GM21619 (cell line): ENCODE data around the gene IRAK2.
"Not testable (repeated sequence)": the region's sequence is repeated elsewhere in the genome, so short reads cannot be mapped to it uniquely, and the experiment has no call there.

Experiments
- ATAC-seq: cut with Tn5 transposase; IDR thresholded peaks from one replicate; pipeline ENCODE4 v1.9.1; 2021; ENCODE audit not compliant: unreplicated experiment

The IRAK2 gene, protein sequence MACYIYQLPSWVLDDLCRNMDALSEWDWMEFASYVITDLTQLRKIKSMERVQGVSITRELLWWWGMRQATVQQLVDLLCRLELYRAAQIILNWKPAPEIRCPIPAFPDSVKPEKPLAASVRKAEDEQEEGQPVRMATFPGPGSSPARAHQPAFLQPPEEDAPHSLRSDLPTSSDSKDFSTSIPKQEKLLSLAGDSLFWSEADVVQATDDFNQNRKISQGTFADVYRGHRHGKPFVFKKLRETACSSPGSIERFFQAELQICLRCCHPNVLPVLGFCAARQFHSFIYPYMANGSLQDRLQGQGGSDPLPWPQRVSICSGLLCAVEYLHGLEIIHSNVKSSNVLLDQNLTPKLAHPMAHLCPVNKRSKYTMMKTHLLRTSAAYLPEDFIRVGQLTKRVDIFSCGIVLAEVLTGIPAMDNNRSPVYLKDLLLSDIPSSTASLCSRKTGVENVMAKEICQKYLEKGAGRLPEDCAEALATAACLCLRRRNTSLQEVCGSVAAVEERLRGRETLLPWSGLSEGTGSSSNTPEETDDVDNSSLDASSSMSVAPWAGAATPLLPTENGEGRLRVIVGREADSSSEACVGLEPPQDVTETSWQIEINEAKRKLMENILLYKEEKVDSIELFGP

DNA sequence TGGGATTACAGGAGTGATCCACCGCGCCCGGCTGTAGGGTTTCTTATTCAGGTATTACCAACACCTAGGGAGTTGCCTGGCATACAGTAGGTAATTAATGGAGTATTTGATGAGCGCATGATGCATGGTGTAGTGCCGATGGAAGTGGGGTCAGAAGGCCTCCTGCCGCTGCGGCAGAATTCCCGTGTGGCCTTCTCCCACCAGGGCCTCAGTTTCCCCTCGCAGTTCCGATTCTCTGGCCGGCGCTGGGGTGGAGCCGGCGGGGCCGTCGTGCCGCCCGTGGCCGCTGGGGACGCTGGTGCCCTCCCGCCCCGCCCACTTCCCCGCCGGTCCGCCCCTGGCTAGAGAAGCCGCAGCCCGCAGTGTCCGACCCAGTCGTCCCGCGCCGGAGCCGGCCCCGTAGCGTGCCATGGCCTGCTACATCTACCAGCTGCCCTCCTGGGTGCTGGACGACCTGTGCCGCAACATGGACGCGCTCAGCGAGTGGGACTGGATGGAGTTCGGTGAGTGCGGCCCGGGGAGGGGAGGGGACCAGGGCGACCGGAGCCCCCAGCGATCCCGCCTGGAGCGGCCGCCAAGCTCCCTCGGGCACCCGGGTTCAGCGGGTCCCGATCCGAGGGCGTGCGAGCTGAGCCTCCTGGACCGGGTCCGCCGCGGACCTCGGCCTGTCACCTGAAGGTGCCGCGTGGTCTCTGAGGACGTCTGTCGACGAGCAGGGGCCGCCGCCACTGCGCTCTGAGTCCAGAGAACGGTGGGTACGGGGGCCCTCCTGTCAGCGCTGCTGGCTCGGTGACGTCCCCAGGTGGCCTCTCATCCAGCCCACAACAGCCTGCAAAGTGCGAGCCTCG is at the start of gene IRAK2:
TSS of gene IRAK2 (plus strand) at position 374 of the 848 bp plus-strand sequence. CDS start at position 410, 36 bp downstream.
- ATAC-seq = peak; percentile 81

DNA sequence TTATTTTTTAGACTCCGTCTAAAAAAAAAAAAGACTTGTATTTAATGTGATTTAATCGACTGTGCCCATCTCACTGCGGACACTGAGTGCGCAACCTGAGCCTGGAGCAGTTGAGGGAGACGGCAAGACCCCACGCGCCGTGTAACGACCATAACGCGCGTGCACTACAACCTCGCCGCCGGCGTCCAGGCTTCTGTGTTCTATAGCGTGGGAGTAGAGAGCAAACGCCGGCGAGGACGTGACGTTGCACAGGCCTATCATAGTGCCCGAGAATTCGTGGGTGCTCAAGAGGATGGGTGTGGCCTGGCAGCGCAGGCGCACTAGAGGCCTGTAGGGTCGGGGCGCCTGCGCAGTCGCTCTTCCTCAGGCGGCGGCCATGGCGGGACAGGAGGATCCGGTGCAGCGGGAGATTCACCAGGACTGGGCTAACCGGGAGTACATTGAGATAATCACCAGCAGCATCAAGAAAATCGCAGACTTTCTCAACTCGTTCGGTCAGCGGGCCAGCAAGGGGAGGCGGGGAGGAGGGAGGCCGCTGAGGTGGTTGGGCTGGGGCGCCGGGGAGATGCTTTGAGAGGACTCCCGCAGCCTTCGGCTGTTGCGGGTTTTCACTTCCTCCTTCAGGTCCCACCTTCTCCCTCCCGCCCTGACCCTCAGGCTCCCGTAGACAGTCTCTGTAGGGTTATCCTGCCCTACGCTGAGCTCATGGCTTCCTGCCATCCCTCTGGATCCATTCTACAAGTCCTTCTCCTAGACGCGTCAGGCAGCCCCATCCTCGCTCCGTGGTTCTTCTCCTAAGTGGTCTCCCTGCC is 49.2 kb upstream of the IRAK2 start, which contains the start of gene BRK1:
TSS of gene BRK1 (plus strand) at position 350 of the 812 bp plus-strand sequence. CDS start at position 377, 27 bp downstream.
- ATAC-seq = peak; percentile 96

DNA sequence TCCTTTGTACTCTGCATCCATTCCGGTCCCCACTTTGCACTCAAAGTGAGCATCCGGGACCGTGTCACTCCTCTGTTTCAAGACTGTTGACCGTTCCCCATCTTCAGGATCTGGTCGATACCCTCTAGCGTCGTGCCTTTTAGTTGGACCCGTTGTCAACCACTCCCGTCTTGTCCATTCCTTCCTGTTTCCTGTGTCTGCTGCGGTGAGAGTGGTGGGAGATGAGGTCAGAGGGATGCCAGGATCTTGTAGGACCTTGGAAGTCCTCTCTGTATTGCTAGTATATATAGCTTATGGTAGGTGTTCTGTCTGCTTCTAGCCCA is 48.6 kb upstream of the IRAK2 start:
- no peak for ATAC-seq

DNA sequence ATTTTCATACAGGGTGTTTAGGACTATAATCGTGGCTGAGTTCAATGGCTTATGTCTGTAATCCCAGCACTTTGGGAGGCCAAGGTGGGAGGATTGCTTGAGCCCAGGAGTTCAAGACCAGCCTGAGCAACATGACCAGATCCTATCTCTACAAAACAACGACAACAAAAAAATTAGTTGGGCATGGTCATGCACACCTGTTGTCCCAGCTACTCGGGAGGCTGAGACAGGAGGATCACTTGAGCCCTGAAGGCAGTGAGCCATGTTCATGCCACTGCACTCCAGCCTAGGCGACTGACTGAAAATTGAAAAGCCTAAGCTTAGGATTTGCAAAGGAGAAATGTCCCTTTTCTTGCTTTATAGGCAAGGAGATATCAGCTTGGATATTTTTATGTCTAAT is 47.8 kb upstream of the IRAK2 start:
- no peak for ATAC-seq

DNA sequence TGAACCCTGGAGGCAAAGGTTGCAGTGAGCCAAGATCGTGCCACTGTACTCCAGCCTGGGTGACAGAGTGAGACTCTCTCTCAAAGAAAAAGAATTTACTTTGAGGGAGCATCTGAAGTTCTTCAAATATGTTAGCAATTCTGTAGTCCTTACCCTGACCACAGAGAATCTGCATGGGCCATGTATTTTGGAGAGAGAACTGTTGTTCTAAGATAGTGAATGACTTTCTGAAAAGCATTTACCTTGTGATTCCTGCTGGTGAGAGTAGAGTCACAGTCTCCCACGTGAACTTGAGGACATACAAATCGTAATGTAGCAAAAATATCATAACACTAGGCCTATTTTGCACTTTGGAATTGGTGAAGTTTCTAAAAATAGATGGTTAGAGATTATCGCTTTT is 45.3 kb upstream of the IRAK2 start:
- ATAC-seq = no peak

DNA sequence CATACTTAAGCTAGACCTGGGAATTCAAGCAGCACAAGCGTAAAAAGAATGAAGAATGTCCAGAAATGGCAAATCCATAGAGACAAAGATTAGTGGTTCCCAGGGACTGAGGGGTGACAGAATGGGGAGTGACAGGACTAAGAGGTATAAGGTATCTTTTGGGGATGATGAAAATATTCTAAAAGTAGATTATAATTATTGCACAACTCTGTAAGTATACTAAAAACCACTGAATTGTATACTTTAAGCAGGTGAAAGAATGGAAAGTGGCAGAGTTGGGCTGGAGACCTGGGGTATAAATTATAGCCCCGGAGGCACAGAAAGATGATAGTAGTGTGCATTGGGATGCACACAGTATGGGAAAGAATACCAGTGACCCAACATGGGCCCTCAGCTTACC is 43.7 kb upstream of the IRAK2 start:
- no peak for ATAC-seq

DNA sequence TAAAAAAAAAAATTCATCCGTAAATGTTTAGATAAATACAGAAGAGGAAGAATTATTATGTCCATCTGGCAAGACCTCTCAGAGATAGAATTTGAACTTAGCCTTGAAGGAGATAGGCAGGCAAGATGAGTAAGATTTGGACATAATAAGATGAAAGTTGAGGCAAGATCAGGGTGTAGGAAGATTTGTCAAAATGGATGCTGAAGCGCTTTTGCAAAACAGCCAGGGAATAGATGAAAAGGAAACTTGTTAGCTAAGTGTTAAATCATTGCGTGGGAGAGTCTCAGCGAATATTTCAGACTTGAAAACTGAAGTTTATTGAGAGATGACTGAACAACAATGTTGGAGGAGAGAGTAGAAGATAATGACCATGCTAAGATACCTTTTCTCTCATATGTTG is 42.0 kb upstream of the IRAK2 start:
- no peak for ATAC-seq

DNA sequence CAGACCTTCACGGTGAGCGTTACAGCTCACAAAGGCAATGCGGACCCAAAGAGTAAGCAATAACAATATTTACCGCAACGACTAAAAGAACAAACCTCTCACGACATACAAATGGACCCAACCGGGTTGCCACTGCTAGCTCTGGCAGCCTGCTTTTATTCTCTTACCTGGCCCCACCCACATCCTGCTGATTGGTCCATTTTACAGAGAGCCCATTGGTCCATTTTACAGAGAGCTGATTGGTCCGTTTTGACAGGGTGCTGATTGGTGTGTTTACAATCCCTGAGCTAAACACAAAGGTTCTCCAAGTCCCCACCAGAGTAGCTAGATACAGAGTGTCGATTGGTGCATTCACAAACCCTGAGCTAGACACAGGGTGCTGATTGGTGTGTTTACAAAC is 28.8 kb upstream of the IRAK2 start:
- ATAC-seq = not testable (repeated sequence)

DNA sequence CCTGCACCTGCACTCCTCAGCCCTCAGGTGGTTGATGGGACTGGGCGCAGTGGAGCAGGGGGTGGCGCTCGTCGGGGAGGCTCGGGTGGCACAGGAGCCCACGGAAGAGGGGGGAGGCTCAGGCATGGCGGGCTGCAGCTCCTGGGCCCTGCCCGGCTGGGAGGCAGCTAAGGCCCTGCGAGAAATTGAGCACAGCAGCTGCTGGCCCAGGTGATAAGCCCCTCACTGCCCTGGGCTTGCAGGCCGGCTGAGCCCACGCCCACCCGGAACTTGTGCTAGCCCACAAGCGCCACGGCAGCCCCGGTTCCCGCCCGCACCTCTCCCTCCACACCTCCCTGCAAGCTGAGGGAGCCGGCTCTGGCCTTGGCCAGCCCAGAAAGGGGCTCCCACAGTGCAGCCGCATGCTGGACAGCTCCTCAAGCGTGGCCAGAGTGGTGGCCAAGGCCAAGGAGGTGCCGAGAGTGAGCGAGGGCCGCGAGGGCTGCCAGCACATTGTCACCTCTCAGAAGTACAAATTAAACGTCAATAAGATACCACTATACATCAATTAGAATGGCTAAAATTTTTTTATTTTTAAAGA is 28.2 kb upstream of the IRAK2 start:
- ATAC-seq = no peak

DNA sequence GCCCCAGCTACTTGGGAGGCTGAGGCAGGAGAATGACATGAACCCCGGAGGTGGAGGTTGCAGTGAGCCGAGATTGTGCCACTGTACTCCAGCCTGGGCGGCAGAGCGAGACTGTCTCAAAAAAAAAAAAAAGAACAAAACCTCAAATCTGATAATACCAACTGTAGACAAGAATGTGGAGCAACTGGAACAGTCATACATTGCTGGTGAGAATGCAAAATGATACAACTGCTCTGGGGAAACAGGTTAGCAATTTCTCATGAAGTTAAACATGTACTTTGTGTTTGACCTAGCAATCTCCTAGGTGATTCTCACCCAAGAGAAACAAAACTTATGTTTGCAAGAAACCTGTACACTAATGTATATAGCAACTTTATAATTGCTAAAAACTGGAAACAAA is 27.5 kb upstream of the IRAK2 start:
- no peak for ATAC-seq

DNA sequence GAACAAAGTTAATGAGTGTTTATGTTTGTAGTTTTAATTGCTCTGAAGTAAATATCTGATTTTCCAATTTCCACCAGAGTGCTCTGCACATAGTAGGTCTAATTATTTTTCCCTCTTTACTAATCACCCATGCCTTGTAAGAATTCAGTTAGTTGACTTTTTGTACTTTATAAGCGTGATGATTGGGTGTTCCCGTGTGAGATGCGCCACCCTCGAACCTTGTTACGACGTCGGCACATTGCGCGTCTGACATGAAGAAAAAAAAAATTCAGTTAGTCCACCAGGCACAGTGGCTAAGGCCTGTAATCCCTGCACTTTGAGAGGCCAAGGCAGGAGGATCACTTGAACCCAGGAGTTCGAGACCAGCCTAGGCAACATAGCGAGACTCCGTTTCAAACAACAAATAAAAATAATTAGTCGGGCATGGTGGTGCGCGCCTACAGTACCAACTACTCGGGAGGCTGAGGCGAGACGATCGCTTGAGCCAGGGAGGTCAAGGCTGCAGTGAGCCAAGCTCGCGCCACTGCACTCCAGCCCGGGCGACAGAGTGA is 23.6 kb upstream of the IRAK2 start:
- ATAC-seq = no peak

DNA sequence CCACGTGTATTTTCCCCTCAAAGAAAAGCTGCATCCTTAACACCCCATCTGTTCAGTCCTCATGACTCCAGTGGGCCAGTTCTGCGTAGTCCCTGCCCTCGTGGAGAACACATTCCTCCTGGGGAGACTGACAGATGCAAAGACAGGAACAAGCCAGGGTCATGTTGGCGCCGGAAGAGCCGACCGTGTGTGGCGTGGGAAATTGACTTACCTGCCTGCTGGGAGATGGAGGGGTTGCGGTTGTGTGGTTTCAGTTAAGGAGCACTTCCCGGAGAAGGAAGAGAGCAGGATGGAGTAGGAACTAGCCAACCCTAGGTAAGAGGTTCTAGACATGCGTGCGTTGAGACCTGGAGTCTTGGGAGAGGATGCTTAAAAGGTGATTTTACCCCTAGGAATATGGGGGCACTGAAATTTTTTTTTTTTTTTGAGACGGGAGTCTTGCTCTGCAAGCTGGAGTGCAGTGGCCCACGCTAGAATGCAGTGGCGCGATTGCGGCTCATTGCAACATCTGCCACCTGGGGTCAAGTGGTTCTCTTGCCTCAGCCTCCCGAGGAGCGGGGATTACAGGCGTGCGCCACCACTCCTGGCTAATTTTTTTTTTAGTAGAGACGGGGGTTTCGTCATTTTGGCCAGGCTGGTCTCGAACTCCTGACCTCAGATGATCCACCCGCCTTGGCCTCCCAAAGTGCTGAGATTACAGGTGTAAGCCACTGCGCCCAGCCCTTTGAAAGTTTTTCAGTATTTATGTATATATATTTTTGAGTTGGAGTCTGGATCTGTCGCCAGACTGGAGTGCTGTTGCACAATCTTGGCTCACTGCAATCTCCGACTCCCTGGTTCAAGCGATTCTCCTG is 21.8 kb upstream of the IRAK2 start:
- no peak for ATAC-seq

DNA sequence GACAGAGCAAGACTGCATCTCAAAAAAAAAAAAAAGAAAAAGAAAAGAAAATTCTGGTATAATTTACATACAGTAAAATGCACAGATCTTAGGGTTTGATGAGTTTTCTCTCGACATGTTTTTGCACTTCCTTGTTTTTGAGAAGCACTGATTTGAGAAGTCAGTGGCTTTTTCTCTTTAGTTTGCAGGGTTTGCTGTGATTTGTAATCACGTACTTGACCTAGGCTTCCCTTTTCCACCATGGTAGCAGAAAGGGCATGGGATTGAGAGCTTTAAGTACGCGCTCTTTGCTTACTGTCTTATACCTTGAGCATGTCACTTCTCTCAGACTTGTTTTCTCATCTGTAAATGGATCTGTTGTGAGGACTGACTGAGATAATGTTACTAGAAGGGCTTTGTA is 19.0 kb upstream of the IRAK2 start:
- no peak for ATAC-seq

DNA sequence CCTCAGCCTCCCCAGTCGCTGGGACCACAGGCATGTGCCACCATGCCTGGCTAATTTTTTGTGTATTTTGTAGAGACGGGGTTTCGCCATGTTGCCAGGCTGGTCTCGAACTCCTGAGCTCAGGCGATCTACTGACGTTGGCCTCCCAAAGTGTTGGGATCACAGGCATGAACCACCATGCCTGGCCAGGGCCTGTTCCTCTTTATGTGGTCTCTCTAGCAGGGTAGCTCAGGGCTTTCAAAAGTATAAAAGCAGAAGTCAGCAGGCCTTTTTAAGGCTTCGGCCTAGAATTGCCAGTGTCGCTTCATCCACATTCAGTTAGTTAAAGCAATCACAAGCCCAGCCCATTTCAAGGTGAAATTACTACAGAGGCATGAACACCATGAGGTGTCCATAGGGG is 15.5 kb upstream of the IRAK2 start:
- ATAC-seq = no peak

DNA sequence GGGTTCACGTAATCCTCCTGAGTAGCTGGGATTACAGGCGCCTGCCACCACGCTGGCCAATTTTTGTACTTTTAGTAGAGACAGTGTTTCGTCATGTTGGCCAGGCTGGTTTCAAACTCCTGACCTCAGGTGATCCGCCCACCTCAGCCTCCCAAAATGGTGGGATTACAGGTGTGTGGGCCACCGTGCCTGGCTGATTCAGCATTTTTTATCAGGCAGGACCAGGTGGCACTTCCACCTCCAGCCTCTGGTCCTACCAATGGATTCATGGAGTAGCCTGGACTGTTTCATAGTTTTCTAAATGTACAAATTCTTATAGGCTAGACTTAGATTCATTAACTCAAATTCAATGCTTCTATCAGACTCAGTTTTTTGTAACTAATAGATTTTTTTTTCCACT is 13.7 kb upstream of the IRAK2 start:
- no peak for ATAC-seq

DNA sequence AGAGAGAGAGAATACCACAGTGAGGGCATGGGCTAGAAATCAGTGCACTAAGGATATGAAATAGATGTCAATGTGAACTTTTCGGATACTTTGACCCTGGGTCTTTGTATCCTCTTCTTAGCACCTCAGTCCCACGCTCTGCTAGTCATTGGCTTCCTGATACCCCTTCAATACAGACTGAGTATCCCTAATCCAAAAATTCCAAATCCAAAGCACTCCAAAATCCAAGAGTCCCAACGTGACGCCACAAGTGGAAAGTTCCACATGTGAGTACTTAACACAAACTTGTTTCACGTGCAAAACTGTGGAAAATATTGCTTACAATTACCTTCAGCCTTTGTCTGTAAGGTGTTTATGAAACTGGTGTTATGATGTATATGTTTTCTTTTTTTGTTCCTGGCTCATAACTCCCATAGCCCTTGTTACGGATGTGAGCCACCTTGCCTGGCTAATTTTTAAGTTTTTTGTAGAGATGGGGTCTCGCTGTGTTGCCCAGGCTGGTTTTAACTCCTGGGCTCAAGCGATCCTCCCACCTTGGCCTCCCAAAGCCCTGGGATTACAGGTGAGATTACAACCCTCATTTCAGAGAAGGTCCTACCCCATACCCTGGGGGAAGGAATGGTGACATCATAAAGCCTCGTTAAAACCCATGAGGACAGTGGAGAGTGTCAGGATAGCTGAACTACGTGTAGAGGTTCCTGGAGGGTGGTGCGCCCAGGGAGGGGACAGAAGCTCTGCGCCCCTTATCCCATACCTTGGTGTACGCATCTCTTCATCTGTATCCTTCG is 10.2 kb upstream of the IRAK2 start:
- no peak for ATAC-seq

DNA sequence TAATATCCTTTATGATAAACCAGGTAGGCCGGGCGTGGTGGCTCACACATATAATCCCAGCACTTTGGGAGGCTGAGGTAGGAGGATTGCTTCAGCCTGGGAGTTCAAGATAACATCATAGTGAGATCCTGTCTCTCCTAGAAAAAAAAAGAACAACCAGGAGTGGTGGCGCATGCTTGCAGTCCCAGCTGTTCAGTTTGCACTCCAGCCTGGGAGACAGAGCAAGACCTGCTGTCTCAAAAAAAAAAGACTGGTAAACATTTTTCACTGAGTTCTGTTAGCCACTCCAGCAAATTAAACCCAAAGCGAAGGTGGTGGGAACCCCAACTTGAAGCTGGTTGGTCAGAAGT is 9.6 kb upstream of the IRAK2 start:
- no peak for ATAC-seq

DNA sequence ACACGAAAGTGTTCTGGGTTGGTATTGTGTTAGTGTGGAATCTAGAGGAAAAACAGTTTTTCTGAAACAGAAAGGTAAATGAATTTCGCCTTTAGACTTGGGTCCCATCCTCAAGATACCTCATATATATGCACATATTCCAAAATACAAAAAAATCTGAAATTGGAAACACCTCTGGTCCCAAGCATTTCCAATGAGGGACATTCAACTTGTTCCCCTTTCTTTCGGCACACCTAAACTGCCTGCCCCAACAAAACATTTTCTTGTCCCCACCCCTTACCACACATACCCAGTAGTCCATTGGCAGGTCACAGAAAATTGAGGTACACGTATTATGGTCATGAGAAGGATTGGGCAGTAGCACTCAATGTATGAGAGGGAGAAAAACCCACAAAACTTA is 9.1 kb upstream of the IRAK2 start:
- ATAC-seq = no peak

DNA sequence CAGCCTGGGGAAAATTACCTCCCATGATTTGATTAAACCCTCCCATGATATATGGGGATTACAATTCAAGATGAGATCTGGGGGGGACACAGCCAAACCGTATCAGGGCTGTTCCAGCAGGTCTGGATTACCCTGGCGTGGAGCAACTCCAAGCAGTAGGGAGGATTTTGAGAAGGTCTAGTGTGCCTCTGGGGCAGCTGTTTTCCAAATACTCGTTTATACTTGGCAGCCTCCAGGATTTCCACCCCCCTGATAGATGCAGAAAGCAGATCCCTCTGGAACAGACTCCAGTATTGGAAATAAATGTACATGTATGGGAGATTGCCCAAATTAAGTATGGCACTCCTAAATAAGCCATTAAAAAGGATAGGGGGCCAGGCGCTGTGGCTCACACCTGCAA is 7.7 kb upstream of the IRAK2 start:
- no peak for ATAC-seq
